Astrocyte (in vitro differentiated cells and primary cell): ENCODE measurements around the gene ZNF786.

Experiments used
- EZH2 ChIP-seq: IDR thresholded peaks from 2 replicates; pipeline ENCODE4 v1.6.1; 2012; ENCODE audit warnings: mild to moderate bottlenecking, low read length, inconsistent platforms; ENCODE audit not compliant: insufficient read depth
- TF ChIP-seq, protein P1 (sequence below): IDR thresholded peaks from 2 replicates; pipeline ENCODE4 v1.5.1; 2011; ENCODE audit warnings: low read depth, mild to moderate bottlenecking, inconsistent platforms, low read length, moderate library complexity; ENCODE audit not compliant: insufficient read depth

GRCh38 chr7:149072438-149072775, 18.1 kb downstream of the ZNF786 start:
- TF ChIP-seq, protein P1, sequence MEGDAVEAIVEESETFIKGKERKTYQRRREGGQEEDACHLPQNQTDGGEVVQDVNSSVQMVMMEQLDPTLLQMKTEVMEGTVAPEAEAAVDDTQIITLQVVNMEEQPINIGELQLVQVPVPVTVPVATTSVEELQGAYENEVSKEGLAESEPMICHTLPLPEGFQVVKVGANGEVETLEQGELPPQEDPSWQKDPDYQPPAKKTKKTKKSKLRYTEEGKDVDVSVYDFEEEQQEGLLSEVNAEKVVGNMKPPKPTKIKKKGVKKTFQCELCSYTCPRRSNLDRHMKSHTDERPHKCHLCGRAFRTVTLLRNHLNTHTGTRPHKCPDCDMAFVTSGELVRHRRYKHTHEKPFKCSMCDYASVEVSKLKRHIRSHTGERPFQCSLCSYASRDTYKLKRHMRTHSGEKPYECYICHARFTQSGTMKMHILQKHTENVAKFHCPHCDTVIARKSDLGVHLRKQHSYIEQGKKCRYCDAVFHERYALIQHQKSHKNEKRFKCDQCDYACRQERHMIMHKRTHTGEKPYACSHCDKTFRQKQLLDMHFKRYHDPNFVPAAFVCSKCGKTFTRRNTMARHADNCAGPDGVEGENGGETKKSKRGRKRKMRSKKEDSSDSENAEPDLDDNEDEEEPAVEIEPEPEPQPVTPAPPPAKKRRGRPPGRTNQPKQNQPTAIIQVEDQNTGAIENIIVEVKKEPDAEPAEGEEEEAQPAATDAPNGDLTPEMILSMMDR = no peak
- TF ChIP-seq EZH2 = no peak
